Suprapubic skin (tissue), 4 donors: Measurements from ENCODE around the gene ADGRG1.

Experiments
- CTCF ChIP-seq, 2 donors: fragments of 200-600 bp in 1 of 2; fragments of 450-650 bp in 1 of 2; sonication (generic) in 1 of 2; IDR thresholded peaks; one replicate each; pipeline ENCODE4 v1.5.1; 2016 to 2019; ENCODE audit warnings: antibody characterized with exemption in 2 of 2, mild to moderate bottlenecking in 1 of 2, moderate library complexity in 1 of 2
- EP300 ChIP-seq: sonication (generic); formaldehyde crosslinking; IDR thresholded peaks from one replicate; pipeline ENCODE4 v1.6.1; 2017; ENCODE audit warnings: antibody characterized with exemption
- POLR2A ChIP-seq, 2 donors: fragments of 450-650 bp; IDR thresholded peaks; one replicate each; pipeline ENCODE4 v1.6.1; 2017; ENCODE audit warnings: antibody characterized with exemption in 2 of 2, mild to moderate bottlenecking in 2 of 2, moderate library complexity in 2 of 2
- POLR2AphosphoS5 ChIP-seq, 3 donors: sonication (generic); formaldehyde crosslinking; IDR thresholded peaks; one replicate each; pipeline ENCODE4 v1.6.1; 2017; ENCODE audit warnings: antibody characterized with exemption in 3 of 3

DNA sequence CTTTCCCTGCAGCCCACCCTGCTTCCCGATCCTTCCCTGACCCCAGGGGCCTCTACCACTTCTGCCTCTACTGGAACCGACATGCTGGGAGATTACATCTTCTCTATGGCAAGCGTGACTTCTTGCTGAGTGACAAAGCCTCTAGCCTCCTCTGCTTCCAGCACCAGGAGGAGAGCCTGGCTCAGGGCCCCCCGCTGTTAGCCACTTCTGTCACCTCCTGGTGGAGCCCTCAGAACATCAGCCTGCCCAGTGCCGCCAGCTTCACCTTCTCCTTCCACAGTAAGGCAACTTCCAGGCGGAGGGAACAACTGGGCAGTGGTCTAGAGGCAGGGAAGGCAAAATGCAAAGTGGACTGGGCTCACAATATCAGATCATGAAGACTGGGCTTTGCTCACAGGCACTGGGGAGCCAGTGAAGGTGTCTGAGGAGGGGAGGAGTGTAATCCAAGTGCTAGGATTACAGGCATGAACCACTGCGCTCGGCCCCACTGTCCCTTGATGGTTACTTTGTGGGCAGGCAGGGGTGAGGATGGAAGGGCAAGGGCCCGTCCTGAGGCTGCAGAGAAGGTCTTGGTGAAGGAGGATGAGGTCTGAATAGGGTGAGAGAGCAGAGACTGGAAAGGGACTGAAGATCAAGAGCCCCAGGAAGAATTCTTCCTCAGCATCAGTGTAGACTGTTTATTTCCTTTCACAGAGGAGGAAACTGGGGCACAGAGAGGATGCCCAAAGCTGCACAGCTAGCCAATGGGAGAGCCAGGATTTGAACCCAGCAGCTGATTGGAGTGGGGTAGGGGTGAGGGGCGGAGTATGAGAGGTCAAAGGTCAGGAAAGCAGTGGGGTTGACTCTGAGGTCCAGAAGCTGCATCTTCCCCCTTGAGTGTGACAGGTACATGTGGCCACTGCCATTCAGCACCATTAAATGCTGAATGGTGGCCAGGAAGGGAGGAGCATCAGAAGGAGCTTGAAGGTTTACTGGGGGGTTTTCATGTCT, 23.2 kb downstream of the ADGRG1 start:
- TF ChIP-seq CTCF (IDR thresholded peaks at IDR 0.05) (no peak), EP300 (no peak), POLR2AphosphoS5 (IDR thresholded peaks at IDR 0.05) (no peak), POLR2A (IDR thresholded peaks at IDR 0.05) (no peak)
